Loucy (cell line): Measurements from ENCODE around the gene PRTFDC1.

Experiments
- H2AFZ ChIP-seq: fragments of 200-600 bp; sonication (generic); 2 replicates; pipeline ENCODE4 v1.6.0; 2016; ENCODE audit warnings: antibody characterized with exemption, mild to moderate bottlenecking, low read length, moderate library complexity
- H3F3A ChIP-seq: fragments of 200-600 bp; 2 replicates; pipeline ENCODE4 v1.6.0; 2016; ENCODE audit warnings: antibody characterized with exemption, low read depth, mild to moderate bottlenecking
- H3K27me3 ChIP-seq: fragments of 200-600 bp; sonication (generic); 2 replicates; pipeline ENCODE4 v1.6.1; 2014; ENCODE audit warnings: low read length, mild to moderate bottlenecking; ENCODE audit not compliant: insufficient read depth, poor library complexity, severe bottlenecking
- H3K36me3 ChIP-seq: fragments of 200-600 bp; sonication (generic); 2 replicates; pipeline ENCODE4 v1.6.1; 2016; ENCODE audit warnings: low read length; ENCODE audit not compliant: insufficient read depth
- H3K4me1 ChIP-seq: fragments of 200-600 bp; sonication (generic); 2 replicates; pipeline ENCODE4 v1.5.1; 2014; ENCODE audit warnings: low read length, mild to moderate bottlenecking; ENCODE audit not compliant: insufficient read depth, poor library complexity, severe bottlenecking
- H3K4me2 ChIP-seq: fragments of 200-600 bp; sonication (generic); 2 replicates; pipeline ENCODE4 v1.6.0; 2014; ENCODE audit warnings: antibody characterized with exemption, low read length, low read depth, mild to moderate bottlenecking; ENCODE audit not compliant: poor library complexity, severe bottlenecking
- H3K4me3 ChIP-seq: fragments of 200-600 bp; sonication (generic); 2 replicates; pipeline ENCODE4 v1.5.1; 2014; ENCODE audit warnings: low read length, mild to moderate bottlenecking, mixed read lengths; ENCODE audit not compliant: poor library complexity, severe bottlenecking
- H3K79me2 ChIP-seq: fragments of 200-600 bp; sonication (generic); 2 replicates; pipeline ENCODE4 v1.6.1; 2014; ENCODE audit warnings: low read length; ENCODE audit not compliant: insufficient read depth
- H3K9ac ChIP-seq: fragments of 200-600 bp; sonication (generic); 2 replicates; pipeline ENCODE4 v1.6.0; 2014; ENCODE audit warnings: mild to moderate bottlenecking, low read depth, low read length, moderate library complexity; ENCODE audit not compliant: poor library complexity, severe bottlenecking
- H3K9me2 ChIP-seq: fragments of 200-600 bp; sonication (generic); replicated peaks from 2 replicates; pipeline ENCODE4 v1.6.1; 2016; ENCODE audit warnings: low read depth, low read length, mixed read lengths
- H3K9me3 ChIP-seq: fragments of 200-600 bp; sonication (generic); 2 replicates; pipeline ENCODE4 v1.6.1; 2014; ENCODE audit warnings: mild to moderate bottlenecking, antibody characterized with exemption, low read length, low read depth; ENCODE audit not compliant: insufficient read depth
- H4K20me1 ChIP-seq: fragments of 200-600 bp; sonication (generic); 2 replicates; pipeline ENCODE4 v1.6.0; 2014; ENCODE audit warnings: antibody characterized with exemption, low read length, mild to moderate bottlenecking; ENCODE audit not compliant: insufficient read depth, poor library complexity, severe bottlenecking
- CTCF ChIP-seq: fragments of 200-600 bp; sonication (generic); conservative IDR thresholded peaks from 2 replicates; pipeline ENCODE4 v1.5.1; 2014; ENCODE audit warnings: mild to moderate bottlenecking, antibody characterized with exemption, low read length
- EZH2phosphoT487 ChIP-seq: fragments of 200-600 bp; IDR thresholded peaks from 2 replicates; pipeline ENCODE4 v1.6.1; 2018; ENCODE audit warnings: antibody characterized with exemption, mild to moderate bottlenecking, moderate library complexity, borderline replicate concordance

PRTFDC1 gene

DNA sequence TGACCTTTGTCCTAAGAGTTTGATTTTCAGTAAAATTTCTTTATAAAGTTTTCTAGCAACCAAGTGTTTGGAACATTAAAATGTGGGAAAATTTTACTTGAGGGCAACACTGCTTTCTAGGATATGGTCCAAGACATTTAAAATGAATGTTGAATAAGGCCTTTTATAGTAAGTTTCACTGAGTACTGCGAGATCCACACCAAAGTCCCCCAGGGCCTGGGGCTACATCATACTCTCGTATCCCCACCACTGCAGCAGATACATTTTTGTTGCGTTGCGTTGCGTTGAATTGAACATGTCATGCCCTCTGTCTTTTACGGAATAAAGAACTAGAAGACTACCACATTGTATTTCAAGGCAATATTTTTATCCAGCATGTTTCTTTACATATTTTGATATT lies 44.5 kb downstream of the PRTFDC1 start:
- H3K9me2 ChIP-seq = no peaks in the 10 kb centered on the region
- H3K4me3 ChIP-seq = no peak overlapping the region
- no peaks in the 10 kb centered on the region for H3K9me3 ChIP-seq
- no peak overlapping the region for H2AFZ ChIP-seq
- no peaks in the 10 kb centered on the region for H3K4me1 ChIP-seq
- no peaks in the 10 kb centered on the region for H3F3A ChIP-seq
- no peaks in the 10 kb centered on the region for H3K79me2 ChIP-seq
- no peaks in the 10 kb centered on the region for H3K27me3 ChIP-seq
- no peak for TF ChIP-seq CTCF
- no peak overlapping the region for H3K4me2 ChIP-seq
- H3K36me3 ChIP-seq = no peaks in the 10 kb centered on the region
- H3K9ac ChIP-seq = no peak overlapping the region
- H4K20me1 ChIP-seq = no peaks in the 10 kb centered on the region

DNA sequence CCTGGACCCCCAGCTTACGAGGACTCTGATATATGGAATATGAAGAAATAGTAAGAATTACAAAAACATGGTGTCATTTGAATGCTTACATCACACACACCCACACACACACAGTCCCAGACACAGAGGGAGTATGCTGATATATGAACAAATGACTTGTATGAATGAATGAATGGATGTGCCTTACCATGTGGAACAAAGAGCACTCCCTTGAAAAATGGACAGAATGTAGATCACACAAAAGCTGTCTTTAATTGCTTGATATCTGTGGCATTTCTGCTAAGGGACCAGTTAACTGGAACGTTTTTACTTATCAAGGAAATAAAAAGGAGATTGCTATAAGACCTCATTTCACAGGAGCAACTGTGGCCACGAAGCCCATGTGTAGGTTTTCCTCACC lies 46.0 kb downstream of the PRTFDC1 start:
- Histone ChIP-seq H3K4me2 (no peak overlapping the region), H4K20me1 (no peaks in the 10 kb centered on the region), H3K9me2 (no peaks in the 10 kb centered on the region), H3K4me1 (no peaks in the 10 kb centered on the region), H3K36me3 (no peaks in the 10 kb centered on the region), H2AFZ (no peak overlapping the region), H3K4me3 (no peak overlapping the region), H3K9me3 (no peaks in the 10 kb centered on the region), H3K79me2 (no peaks in the 10 kb centered on the region), H3K27me3 (no peaks in the 10 kb centered on the region), H3F3A (no peaks in the 10 kb centered on the region), H3K9ac (no peak overlapping the region)
- TF ChIP-seq EZH2phosphoT487 (no peak), CTCF (no peak)

DNA sequence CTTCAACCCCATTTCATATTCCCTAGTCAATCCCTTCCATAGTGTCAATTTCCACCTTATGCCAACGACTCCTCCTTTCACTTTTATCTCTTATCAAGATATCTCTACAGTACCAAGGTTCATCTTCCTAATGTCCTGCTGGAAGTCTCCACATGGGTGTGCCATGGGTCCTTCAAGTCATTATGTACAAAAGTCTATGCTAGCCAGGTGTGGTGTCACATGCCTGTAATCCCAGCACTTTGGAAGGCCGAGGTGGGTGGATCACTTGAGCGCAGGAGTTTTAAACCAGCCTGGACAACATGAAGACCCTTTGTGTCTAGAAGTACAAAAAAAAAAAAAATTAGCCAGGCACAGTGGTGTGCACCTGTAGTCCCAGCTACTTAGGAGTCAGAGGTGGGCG lies 47.6 kb downstream of the PRTFDC1 start:
- Histone ChIP-seq H3K27me3 (no peaks in the 10 kb centered on the region), H3K9ac (no peak overlapping the region), H2AFZ (no peak overlapping the region), H3K79me2 (no peaks in the 10 kb centered on the region), H3K4me2 (no peak overlapping the region), H4K20me1 (no peaks in the 10 kb centered on the region), H3K4me1 (no peaks in the 10 kb centered on the region), H3K9me2 (no peaks in the 10 kb centered on the region), H3K36me3 (no peaks in the 10 kb centered on the region), H3F3A (no peaks in the 10 kb centered on the region), H3K4me3 (no peak overlapping the region), H3K9me3 (no peaks in the 10 kb centered on the region)
- TF ChIP-seq CTCF (no peak), EZH2phosphoT487 (no peak)
